ENCODE data around the gene TACC2.
"Not testable (repeated sequence)": the region's sequence is repeated elsewhere in the genome, so short reads cannot be mapped to it uniquely, and the experiment has no call there.

TACC2 gene

GRCh38 chr10:122057841-122058413, 69.0 kb downstream of the TACC2 start:
- DNase-seq (ENCODE audit: low read depth in 3 of 3, low spot score in 1 of 3), result no peak

- no peak for DNase-seq (ENCODE audit: low read depth in 3 of 3, low spot score in 1 of 3)
These were observed 71.3 kb downstream of the TACC2 start for GRCh38 chr10:122060250-122060649.

- DNase-seq (ENCODE audit: low read depth in 3 of 3, low spot score in 1 of 3), result no peak
These were observed 74.1 kb downstream of the TACC2 start for GRCh38 chr10:122062831-122063674.

GRCh38 chr10:122066337-122066939, 77.5 kb downstream of the TACC2 start:
- DNase-seq (ENCODE audit: low read depth in 3 of 3, low spot score in 1 of 3), result not testable (repeated sequence)

GRCh38 chr10:122068844-122069243, 79.9 kb downstream of the TACC2 start:
- no peak for DNase-seq (ENCODE audit: low read depth in 3 of 3, low spot score in 1 of 3)

GRCh38 chr10:122072491-122072890, 83.5 kb downstream of the TACC2 start:
- no peak for DNase-seq (ENCODE audit: low read depth in 3 of 3, low spot score in 1 of 3)

GRCh38 chr10:122073508-122073907, 84.5 kb downstream of the TACC2 start:
- DNase-seq (ENCODE audit: low read depth in 3 of 3, low spot score in 1 of 3), result no peak

GRCh38 chr10:122075171-122075570, 86.2 kb downstream of the TACC2 start:
- no peak for DNase-seq (ENCODE audit: low read depth in 3 of 3, low spot score in 1 of 3)

GRCh38 chr10:122075876-122076275, 86.9 kb downstream of the TACC2 start:
- not testable (repeated sequence) for DNase-seq (ENCODE audit: low read depth in 3 of 3, low spot score in 1 of 3)

- DNase-seq (ENCODE audit: low read depth in 3 of 3, low spot score in 1 of 3), result no peak
These were observed 88.4 kb downstream of the TACC2 start for GRCh38 chr10:122077311-122077875.

- no peak for DNase-seq (ENCODE audit: low read depth in 3 of 3, low spot score in 1 of 3)
These were observed 89.4 kb downstream of the TACC2 start for GRCh38 chr10:122078326-122078725.

GRCh38 chr10:122078965-122079795, 90.2 kb downstream of the TACC2 start:
- DNase-seq (ENCODE audit: low read depth in 3 of 3, low spot score in 1 of 3), result no peak

GRCh38 chr10:122082616-122083477, 93.9 kb downstream of the TACC2 start:
- no peak for DNase-seq (ENCODE audit: low read depth in 3 of 3, low spot score in 1 of 3)

GRCh38 chr10:122083478-122084025, 94.6 kb downstream of the TACC2 start:
- DNase-seq (ENCODE audit: low read depth in 3 of 3, low spot score in 1 of 3), result no peak

- DNase-seq (ENCODE audit: low read depth in 3 of 3, low spot score in 1 of 3), result no peak
These were observed 95.5 kb downstream of the TACC2 start for GRCh38 chr10:122084286-122085041.

GRCh38 chr10:122085423-122085911, 96.5 kb downstream of the TACC2 start:
- DNase-seq (ENCODE audit: low read depth in 3 of 3, low spot score in 1 of 3), result no peak

- DNase-seq (ENCODE audit: low read depth in 3 of 3, low spot score in 1 of 3), result no peak
These were observed 97.7 kb downstream of the TACC2 start for GRCh38 chr10:122086416-122087240.

- DNase-seq (ENCODE audit: low read depth in 3 of 3, low spot score in 1 of 3), result no peak
These were observed 98.5 kb downstream of the TACC2 start for GRCh38 chr10:122087436-122087835.

All from stimulated activated CD4-positive, alpha-beta T cell treated with anti-CD3 and anti-CD28 coated beads, TNF-alpha, amount 100 ng/mL, for 1 hour (primary cell).